Stimulated activated CD4-positive, alpha-beta T cell treated with anti-CD3 and anti-CD28 coated beads, Interleukin-4, amount 100 ng/mL, for 1 hour (primary cell): ENCODE measurements around the gene MVD.
"Not testable (repeated sequence)": the region's sequence is repeated elsewhere in the genome, so short reads cannot be mapped to it uniquely, and the experiment has no call there.

Experiments used
- DNase-seq: peaks from one replicate; pipeline ENCODE4 v3.0.0-alpha.2; 2020

The MVD gene

GRCh38 chr16:88680554-88681083 lies 17.7 kb upstream of the MVD start:
- no peak for DNase-seq

GRCh38 chr16:88678224-88678979 lies 15.5 kb upstream of the MVD start:
- DNase-seq, result no peak

- DNase-seq, result no peak
These were observed 14.8 kb upstream of the MVD start for GRCh38 chr16:88677721-88678120.

GRCh38 chr16:88676502-88677242 lies 13.8 kb upstream of the MVD start:
- DNase-seq, result no peak

- no peak for DNase-seq
These were observed 11.0 kb upstream of the MVD start for GRCh38 chr16:88673716-88674379.

- DNase-seq, result no peak
These were observed 9.9 kb upstream of the MVD start for GRCh38 chr16:88672776-88673175.

GRCh38 chr16:88671806-88672205 lies 8.9 kb upstream of the MVD start:
- DNase-seq, result no peak

GRCh38 chr16:88669980-88670379 lies 7.1 kb upstream of the MVD start:
- no peak for DNase-seq

- not testable (repeated sequence) for DNase-seq
These were observed 6.6 kb upstream of the MVD start for GRCh38 chr16:88669493-88669892.

GRCh38 chr16:88667461-88667860 lies 4.6 kb upstream of the MVD start:
- no peak for DNase-seq

GRCh38 chr16:88665570-88665969 lies 2.7 kb upstream of the MVD start:
- DNase-seq, result no peak

GRCh38 chr16:88665148-88665547 lies 2.3 kb upstream of the MVD start:
- DNase-seq, result no peak

- DNase-seq, result peak; percentile 32
These were observed 559 bp downstream of the MVD start for GRCh38 chr16:88662222-88662842.

GRCh38 chr16:88661468-88661867 lies 1.4 kb downstream of the MVD start:
- no peak for DNase-seq

GRCh38 chr16:88659160-88659559 lies 3.7 kb downstream of the MVD start:
- no peak for DNase-seq

GRCh38 chr16:88658714-88659113 lies 4.2 kb downstream of the MVD start:
- DNase-seq, result no peak

- DNase-seq, result no peak
These were observed 5.5 kb downstream of the MVD start for GRCh38 chr16:88657371-88657770.

GRCh38 chr16:88656291-88656980 lies 6.5 kb downstream of the MVD start:
- DNase-seq, result no peak

GRCh38 chr16:88655733-88656281 lies 7.1 kb downstream of the MVD start:
- no peak for DNase-seq

- DNase-seq, result no peak
These were observed 7.7 kb downstream of the MVD start for GRCh38 chr16:88655053-88655732.

GRCh38 chr16:88654363-88655052 lies 8.4 kb downstream of the MVD start:
- DNase-seq, result no peak
